ENCODE measurements around the gene TRIM25. TPM values are rescaled to one million over a fixed set of nuclear protein-coding genes. Genes with fewer than 3 reads are reported as not detected.

TRIM25 gene
- total and polyA plus RNA-seq, 2 of the 8 experiments (the other 6 are each of a cell fraction or from before 2014, with no cell fraction given), result 16.6 to 38.9 TPM

DNA sequence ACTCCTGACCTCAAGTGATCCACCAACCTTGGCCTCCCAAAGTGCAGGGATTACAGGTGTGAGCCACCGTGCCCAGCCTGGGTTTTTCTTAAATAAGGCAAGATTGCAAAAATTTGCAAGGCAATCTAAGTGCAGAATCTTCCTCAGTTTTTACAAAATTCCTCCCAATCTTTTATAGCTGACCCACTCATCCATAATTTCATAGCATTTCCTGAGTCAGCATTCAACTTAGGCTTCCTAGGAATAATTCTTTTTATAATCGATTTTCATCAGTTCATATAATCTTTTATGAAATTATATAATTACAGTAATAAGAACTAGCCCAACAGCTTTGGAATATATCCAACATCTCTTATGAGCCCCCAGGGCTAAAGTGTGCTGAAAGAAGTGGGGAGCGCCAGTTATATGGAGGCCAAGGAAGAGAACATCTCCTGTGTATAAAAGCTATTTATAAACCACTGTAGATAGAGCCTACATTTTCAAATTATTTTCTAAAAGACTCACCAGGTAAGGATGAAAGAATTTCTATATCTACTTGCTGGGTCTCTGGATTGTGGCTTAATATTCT, 32.2 kb upstream of the TRIM25 start:
- Histone ChIP-seq H2BK12ac (ENCODE audit: low read depth, low read length) (no peak overlapping the region), H2BK5ac (ENCODE audit: low read depth, low read length) (no peak overlapping the region), H2AFZ (ENCODE audit: low read length) (no peak overlapping the region), H3K23me2 (ENCODE audit: low read depth, low read length) (no peaks in the 10 kb centered on the region), H4K20me1 (replicated peaks in 1 of 2; ENCODE audit: control insufficient read depth in 1 of 2, insufficient read depth in 2 of 2, low read length in 2 of 2) (no peaks in the 10 kb centered on the region), H2AK5ac (ENCODE audit: low read depth, low read length) (no peak overlapping the region), H3K4ac (replicated peaks; ENCODE audit: insufficient read length, low read depth, low read length) (no peak overlapping the region), H3K36me3 (ENCODE audit: control insufficient read depth in 2 of 4, insufficient read depth in 4 of 4, low read length in 3 of 4) (peaks cover 4 to 44% (median 36%) of the 10 kb centered on the region in 4 experiments), H3K4me3 (ENCODE audit: extremely low read depth in 1 of 4, insufficient read depth in 2 of 4, low read depth in 3 of 4, low read length in 4 of 4) (no peak overlapping the region), H3K56ac (replicated peaks; ENCODE audit: insufficient read length, low read depth, low read length) (no peak overlapping the region), H3K18ac (ENCODE audit: extremely low read depth, low read length) (no peak overlapping the region), H4K91ac (replicated peaks; ENCODE audit: insufficient read length, low read length) (no peak overlapping the region), H3K27ac (ENCODE audit: low read depth, low read length) (no peak overlapping the region), H3K14ac (ENCODE audit: insufficient read length) (no peak overlapping the region), H2BK15ac (ENCODE audit: low read length) (no peak overlapping the region), H4K5ac (ENCODE audit: insufficient read length, low read depth, low read length) (no peak overlapping the region), H3K4me2 (ENCODE audit: insufficient read depth in 1 of 2, low read depth in 2 of 2, low read length in 2 of 2) (no peak overlapping the region), H3K23ac (ENCODE audit: insufficient read length) (no peak overlapping the region), H3K79me2 (ENCODE audit: control insufficient read depth in 1 of 2, insufficient read depth in 2 of 2, low read length in 2 of 2) (no peaks in the 10 kb centered on the region), H3K9ac (replicated peaks in 1 of 4; ENCODE audit: extremely low read depth in 1 of 4, low read depth in 3 of 4, low read length in 3 of 4) (no peak overlapping the region), H3K4me1 (replicated peaks in 1 of 4; ENCODE audit: control insufficient read depth in 3 of 4, insufficient read depth in 4 of 4, low read length in 3 of 4) (no peaks in the 10 kb centered on the region), H3K79me1 (ENCODE audit: low read depth, low read length) (peaks cover 2% of the 10 kb centered on the region; the same call in 1 of the 2 replicates), H3K9me3 (ENCODE audit: insufficient read depth in 2 of 2, low read depth in 1 of 2, low read length in 1 of 2) (no peaks in the 10 kb centered on the region), H2BK20ac (ENCODE audit: low read length) (no peak overlapping the region), H4K8ac (ENCODE audit: extremely low read depth, insufficient read depth, low read length) (no peak overlapping the region), H3K27me3 (replicated peaks in 1 of 4; ENCODE audit: control insufficient read depth in 3 of 4, extremely low read depth in 1 of 4, insufficient read depth in 3 of 4, low read length in 3 of 4) (no peaks in the 10 kb centered on the region), H2BK120ac (replicated peaks; ENCODE audit: low read depth, low read length) (no peak overlapping the region)
- ChIA-PET CTCF (ENCODE audit: partially characterized antibody) (interaction anchor here (1.4 to 1.9 kb wide), 3 partner anchors 56 to 126 kb away, joined by 4 to 8 read pairs (median 4); no protein-coding TSS in a partner anchor), POLR2A (ENCODE audit: partially characterized antibody) (interaction anchor here (1.1 kb wide), 1 partner anchor 12 kb away, joined by 4 read pairs; no protein-coding TSS in a partner anchor)
- DNase-seq (ENCODE audit: low read depth in 1 of 2, low spot score in 2 of 2) (no peak), FAIRE-seq (no peak)
- WGBS, 2 experiments (ENCODE audit: extremely low coverage in 1 of 2, insufficient coverage in 1 of 2, insufficient read length in 1 of 2, insufficient replicate concordance in 2 of 2, low coverage in 1 of 2, low lambda C conversion rate in 2 of 2, missing lambda C conversion rate in 1 of 2), result 91% methylated on average over 3 of the region's 3 CpGs; no CpG with 5 or more reads in 1 of the 2 experiments
- TF ChIP-seq ATF3 (IDR thresholded peaks at IDR 0.05; ENCODE audit: insufficient read depth, low read depth, low read length) (no peak), SIX5 (IDR thresholded peaks at IDR 0.05; ENCODE audit: low read depth, low read length) (no peak), HDAC6 (IDR thresholded peaks at IDR 0.05; ENCODE audit: low read depth, low read length) (no peak), EP300 (IDR thresholded peaks at IDR 0.05; ENCODE audit: borderline replicate concordance in 1 of 2, low read depth in 2 of 2, low read length in 2 of 2) (no peak), RFX5 (IDR thresholded peaks at IDR 0.05; ENCODE audit: borderline replicate concordance, low read depth, low read length) (no peak), KDM4A (IDR thresholded peaks at IDR 0.05; ENCODE audit: low read depth, low read length, severe bottlenecking) (no peak), YY1 (IDR thresholded peaks at IDR 0.05; ENCODE audit: low read depth, low read length) (no peak), CBX8 (IDR thresholded peaks at IDR 0.05; ENCODE audit: borderline replicate concordance, low read depth, low read length) (no peak), RNF2 (IDR thresholded peaks at IDR 0.05; ENCODE audit: borderline replicate concordance, low read depth, low read length, missing control alignments, poor library complexity, severe bottlenecking) (no peak), MAFK (IDR thresholded peaks at IDR 0.05; ENCODE audit: low read depth, low read length) (no peak)
- TF ChIP-seq, protein P1, sequence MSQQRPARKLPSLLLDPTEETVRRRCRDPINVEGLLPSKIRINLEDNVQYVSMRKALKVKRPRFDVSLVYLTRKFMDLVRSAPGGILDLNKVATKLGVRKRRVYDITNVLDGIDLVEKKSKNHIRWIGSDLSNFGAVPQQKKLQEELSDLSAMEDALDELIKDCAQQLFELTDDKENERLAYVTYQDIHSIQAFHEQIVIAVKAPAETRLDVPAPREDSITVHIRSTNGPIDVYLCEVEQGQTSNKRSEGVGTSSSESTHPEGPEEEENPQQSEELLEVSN (IDR thresholded peaks at IDR 0.05), result no peak

All from H1 (cell line).